Measurements from ENCODE around the gene MYO18B. TPM values are rescaled to one million over a fixed set of nuclear protein-coding genes. Genes with fewer than 3 reads are reported as not detected.

MYO18B gene
- total and polyA plus RNA-seq, 8 donors: 0.05 to 0.47 (median 0.14) TPM

DNA sequence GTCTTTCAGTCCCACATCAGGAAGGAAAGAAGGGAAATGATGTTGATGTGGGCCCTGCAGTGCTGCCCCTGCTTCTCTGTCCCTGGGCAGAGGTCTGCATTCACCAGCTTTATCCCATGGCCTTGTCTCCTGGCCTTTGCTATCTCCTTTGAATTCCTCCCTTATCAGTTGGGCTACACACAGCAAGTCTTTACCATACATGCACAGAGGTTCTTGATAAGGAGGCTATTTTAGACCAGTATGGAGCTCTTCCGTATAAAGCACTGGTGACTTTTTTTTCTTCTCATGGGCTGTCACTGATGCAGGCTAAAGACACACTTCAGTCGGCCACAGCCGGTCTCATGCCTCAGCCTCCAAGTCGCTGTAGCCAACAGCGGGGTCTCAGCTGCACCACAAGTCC, 20.2 kb downstream of the MYO18B start:
- Histone ChIP-seq H3K36me3 (no peaks in the 10 kb centered on the region), H3K27ac (no peak overlapping the region), H3K27me3 (no peaks in the 10 kb centered on the region), H3K4me3 (no peak overlapping the region), H3K4me1 (no peaks in the 10 kb centered on the region), H3K9me3 (no peaks in the 10 kb centered on the region)
- no peak for DNase-seq
- peak in 1 of 4 donors; percentile 21 for ATAC-seq
- 55 to 65% methylated on average over 5 of the region's 5 CpGs for WGBS, 2 donors
- TF ChIP-seq, protein P1, sequence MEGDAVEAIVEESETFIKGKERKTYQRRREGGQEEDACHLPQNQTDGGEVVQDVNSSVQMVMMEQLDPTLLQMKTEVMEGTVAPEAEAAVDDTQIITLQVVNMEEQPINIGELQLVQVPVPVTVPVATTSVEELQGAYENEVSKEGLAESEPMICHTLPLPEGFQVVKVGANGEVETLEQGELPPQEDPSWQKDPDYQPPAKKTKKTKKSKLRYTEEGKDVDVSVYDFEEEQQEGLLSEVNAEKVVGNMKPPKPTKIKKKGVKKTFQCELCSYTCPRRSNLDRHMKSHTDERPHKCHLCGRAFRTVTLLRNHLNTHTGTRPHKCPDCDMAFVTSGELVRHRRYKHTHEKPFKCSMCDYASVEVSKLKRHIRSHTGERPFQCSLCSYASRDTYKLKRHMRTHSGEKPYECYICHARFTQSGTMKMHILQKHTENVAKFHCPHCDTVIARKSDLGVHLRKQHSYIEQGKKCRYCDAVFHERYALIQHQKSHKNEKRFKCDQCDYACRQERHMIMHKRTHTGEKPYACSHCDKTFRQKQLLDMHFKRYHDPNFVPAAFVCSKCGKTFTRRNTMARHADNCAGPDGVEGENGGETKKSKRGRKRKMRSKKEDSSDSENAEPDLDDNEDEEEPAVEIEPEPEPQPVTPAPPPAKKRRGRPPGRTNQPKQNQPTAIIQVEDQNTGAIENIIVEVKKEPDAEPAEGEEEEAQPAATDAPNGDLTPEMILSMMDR (IDR thresholded peaks at IDR 0.05): no peak
- FAIRE-seq: no peak
- intact Hi-C loops (cut with DNase I): no loop called here

DNA sequence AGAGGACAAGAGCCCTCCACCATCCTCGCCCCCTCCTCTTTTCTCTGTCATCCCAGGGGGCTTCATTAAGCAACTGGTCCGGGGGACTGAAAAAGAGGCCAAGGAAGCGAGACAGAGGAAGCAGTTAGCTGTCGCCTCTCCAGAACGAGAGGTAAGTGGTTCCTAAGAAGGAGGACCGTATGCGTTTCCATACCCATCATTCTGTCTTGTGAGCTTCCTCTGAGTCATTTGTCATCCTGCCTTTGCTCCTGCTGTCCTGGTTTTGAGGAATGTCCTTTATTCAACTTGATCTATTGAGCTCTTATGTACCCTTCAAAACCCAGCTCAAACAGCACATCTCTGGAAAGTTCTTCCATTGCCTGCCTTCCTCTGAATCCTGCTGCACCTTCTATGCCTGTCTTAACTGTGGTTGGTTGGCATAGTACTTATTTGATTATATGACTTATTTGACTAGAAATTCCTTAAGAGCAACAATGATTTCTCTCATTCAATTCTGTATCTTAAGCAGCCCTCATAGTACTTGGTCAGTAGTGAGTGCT, 21.3 kb downstream of the MYO18B start:
- FAIRE-seq (no peak), DNase-seq (no peak), ATAC-seq (no peak)
- TF ChIP-seq, protein P1 (IDR thresholded peaks at IDR 0.05): no peak
- intact Hi-C loops (cut with DNase I): no loop called here
- Histone ChIP-seq H3K36me3 (no peaks in the 10 kb centered on the region), H3K27me3 (no peaks in the 10 kb centered on the region), H3K4me1 (no peaks in the 10 kb centered on the region), H3K9me3 (no peaks in the 10 kb centered on the region), H3K27ac (no peak overlapping the region), H3K4me3 (no peak overlapping the region)
- WGBS, 2 donors: 72 to 82% methylated on average over 7 of the region's 7 CpGs

DNA sequence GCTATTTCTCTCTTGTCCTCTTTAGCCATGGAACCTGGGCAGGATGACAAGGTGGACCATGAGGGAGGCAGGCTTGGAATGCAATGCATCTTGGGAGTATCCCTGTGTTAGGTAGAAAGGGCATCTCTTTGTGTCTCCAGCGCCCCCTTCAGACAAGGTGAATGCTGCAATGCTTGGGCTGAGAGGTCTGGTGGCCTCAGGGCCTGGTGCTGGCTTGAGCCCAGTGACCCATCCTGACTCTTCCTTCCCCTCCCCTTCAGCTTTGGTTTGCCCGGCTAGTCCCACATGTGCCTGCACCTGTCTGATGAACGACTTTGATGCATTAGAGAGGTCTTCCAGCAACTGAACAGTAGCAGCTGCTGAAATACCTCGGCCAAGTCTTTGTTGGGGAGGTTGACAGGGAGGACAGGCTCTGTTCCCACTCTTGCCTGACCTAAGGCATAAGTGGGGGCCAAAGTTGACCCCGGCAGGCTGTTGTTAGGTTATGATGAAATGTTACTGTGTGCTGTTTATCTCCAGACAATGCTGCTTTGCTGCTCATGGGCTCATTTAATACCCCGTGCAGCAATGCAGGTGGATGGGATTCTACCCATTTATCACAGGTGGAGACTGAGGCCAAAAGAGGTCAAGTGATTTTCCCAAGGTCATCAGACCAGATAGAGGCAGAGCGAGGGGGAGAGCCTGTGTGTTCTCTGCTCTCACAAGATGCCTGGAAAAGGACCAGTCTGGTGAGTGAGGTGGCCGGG, 22.5 kb downstream of the MYO18B start:
- intact Hi-C loops (cut with DNase I): no loop called here
- no peak for ATAC-seq
- no peak for DNase-seq
- H3K27me3 ChIP-seq: no peaks in the 10 kb centered on the region
- H3K36me3 ChIP-seq: no peaks in the 10 kb centered on the region
- H3K9me3 ChIP-seq: no peaks in the 10 kb centered on the region
- H3K27ac ChIP-seq: no peak overlapping the region
- TF ChIP-seq, protein P1 (IDR thresholded peaks at IDR 0.05): no peak
- H3K4me1 ChIP-seq: no peaks in the 10 kb centered on the region
- FAIRE-seq: no peak
- 56 to 70% methylated on average over 8 of the region's 8 CpGs for WGBS, 2 donors
- H3K4me3 ChIP-seq: no peak overlapping the region

DNA sequence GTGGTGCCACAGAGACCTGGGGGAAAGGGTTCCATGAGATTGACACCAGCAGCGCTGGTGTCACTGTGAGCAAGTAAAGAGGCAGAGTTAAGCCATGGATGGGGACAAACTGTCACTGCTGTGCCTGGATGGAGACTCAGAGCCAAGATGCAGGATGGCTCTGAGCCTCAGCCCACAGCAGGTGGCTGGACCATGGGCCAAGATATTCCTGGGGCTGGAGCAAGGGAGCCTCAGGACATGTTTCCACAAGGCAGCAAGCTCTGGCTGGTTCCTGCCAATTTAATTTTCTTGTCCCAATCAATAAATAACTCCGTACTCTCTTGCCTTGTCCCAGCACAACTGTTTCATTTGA, 23.0 kb downstream of the MYO18B start:
- no peak for DNase-seq
- no peaks in the 10 kb centered on the region for H3K27me3 ChIP-seq
- WGBS, 2 donors: 75 to 87% methylated on average over 2 of the region's 2 CpGs
- FAIRE-seq: no peak
- no peak overlapping the region for H3K27ac ChIP-seq
- H3K4me3 ChIP-seq: no peak overlapping the region
- no peaks in the 10 kb centered on the region for H3K9me3 ChIP-seq
- no peak for ATAC-seq
- no peaks in the 10 kb centered on the region for H3K4me1 ChIP-seq
- intact Hi-C loops (cut with DNase I): no loop called here
- TF ChIP-seq, protein P1 (IDR thresholded peaks at IDR 0.05): no peak
- no peaks in the 10 kb centered on the region for H3K36me3 ChIP-seq

DNA sequence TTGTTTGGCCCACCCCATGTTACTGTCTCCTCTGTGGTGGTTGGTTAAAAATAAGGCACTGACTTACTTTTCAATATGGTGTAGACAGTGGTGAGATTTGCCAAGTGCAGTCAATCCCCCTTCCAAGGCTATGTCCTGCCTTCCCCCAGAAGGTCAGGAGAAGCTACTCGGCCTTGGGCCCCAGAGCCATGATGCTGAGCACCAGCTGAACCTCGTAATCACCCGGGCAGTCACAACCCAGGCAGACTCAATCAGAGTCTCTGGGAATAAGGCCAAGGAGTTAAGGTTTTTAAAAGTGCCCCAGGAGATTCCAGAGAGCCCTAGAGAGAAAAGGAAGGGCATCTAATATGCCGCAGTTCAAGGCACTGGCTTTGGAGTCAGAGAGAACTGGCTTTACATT, 23.8 kb downstream of the MYO18B start:
- no peak overlapping the region for H3K27ac ChIP-seq
- H3K9me3 ChIP-seq: no peaks in the 10 kb centered on the region
- H3K36me3 ChIP-seq: no peaks in the 10 kb centered on the region
- no peak for ATAC-seq
- no peak overlapping the region for H3K4me3 ChIP-seq
- no peaks in the 10 kb centered on the region for H3K27me3 ChIP-seq
- no peaks in the 10 kb centered on the region for H3K4me1 ChIP-seq
- no peak for DNase-seq
- intact Hi-C loops (cut with DNase I): no loop called here
- 75 to 77% methylated on average over 4 of the region's 4 CpGs for WGBS, 2 donors
- TF ChIP-seq, protein P1 (IDR thresholded peaks at IDR 0.05): no peak
- no peak for FAIRE-seq
